IPS-15b (cell line): ENCODE results near the gene RBM33.

Source experiments
- H3K27me3 ChIP-seq: one replicate; pipeline ENCODE4 v1.6.1; 2013; ENCODE audit warnings: low read length; ENCODE audit not compliant: control insufficient read depth, insufficient read depth
- H3K36me3 ChIP-seq: one replicate; pipeline ENCODE4 v1.6.1; 2013; ENCODE audit warnings: low read length; ENCODE audit not compliant: control insufficient read depth, insufficient read depth
- H3K4me1 ChIP-seq: one replicate; pipeline ENCODE4 v1.6.1; 2013; ENCODE audit warnings: mild to moderate bottlenecking, low read length; ENCODE audit not compliant: control insufficient read depth, insufficient read depth
- H3K4me3 ChIP-seq: one replicate; pipeline ENCODE4 v1.5.1; 2013; ENCODE audit warnings: low read depth, low read length
- H3K9ac ChIP-seq: one replicate; pipeline ENCODE4 v1.6.1; 2013; ENCODE audit warnings: low read depth, mild to moderate bottlenecking, low read length
- H3K9me3 ChIP-seq: one replicate; pipeline ENCODE4 v1.6.1; 2013; ENCODE audit warnings: mild to moderate bottlenecking, low read length; ENCODE audit not compliant: control insufficient read depth, insufficient read depth

The RBM33 gene

DNA sequence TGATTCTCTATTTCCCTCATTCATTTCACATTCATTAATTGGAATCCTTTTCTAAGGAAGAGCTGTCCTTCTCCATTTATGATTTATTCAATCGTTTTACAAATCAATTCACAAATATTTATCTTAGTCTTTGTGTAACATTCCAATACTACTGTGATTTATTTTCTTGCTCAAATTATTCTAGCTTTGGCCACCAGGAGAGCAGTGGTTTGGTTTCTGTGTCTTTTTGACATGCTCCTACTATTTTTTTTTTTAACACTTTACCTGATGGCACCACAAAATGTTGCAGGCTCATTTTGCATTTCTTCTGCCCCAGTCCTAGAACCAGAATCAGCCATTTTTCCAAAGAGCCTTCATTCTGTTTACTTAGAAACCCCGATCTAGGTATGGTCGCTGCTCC, 13.3 kb upstream of the RBM33 start:
- no peak overlapping the region for H3K4me3 ChIP-seq
- no peaks in the 10 kb centered on the region for H3K27me3 ChIP-seq
- H3K9me3 ChIP-seq = peaks cover 3% of the 10 kb centered on the region
- no peaks in the 10 kb centered on the region for H3K4me1 ChIP-seq
- H3K9ac ChIP-seq = no peak overlapping the region
- no peaks in the 10 kb centered on the region for H3K36me3 ChIP-seq

DNA sequence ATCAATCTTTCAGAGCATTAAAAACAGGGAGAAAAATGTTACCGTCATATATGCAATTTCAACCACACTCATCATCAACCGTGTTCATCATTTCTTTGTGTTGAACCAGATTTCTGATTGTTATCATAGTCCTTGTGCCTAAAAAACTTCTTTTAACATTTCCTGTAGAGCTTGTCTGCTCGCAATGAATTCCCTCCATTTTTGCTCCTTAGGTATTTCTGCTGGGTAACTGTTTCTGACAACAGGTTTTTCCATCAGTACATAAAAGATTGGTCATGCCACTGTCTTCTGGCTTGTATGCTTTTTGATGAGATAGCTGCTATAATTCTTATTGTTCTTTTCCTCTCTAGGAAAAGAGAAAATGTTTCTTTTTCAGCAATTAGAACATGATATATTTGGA, 8.6 kb upstream of the RBM33 start:
- Histone ChIP-seq H3K4me1 (no peaks in the 10 kb centered on the region), H3K9me3 (peaks cover 22% of the 10 kb centered on the region)

DNA sequence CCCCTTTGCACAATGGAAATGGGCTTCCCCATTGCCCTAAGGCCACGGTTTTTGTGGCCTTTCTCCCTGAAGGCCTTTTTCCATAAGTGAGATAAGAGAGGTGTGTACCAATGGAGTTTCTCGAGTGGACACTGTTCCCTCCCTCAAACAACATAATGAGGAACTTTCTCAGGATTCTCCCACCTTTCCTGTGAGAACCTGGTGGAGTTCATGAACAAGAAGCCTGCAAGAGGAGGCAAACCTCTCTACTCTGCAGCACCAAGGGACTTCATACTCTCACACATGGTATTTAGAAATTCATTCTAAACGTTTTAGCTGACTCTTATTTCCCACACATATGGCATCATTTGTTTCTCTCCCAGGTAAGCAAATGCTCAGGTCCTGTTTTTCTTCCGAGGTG, 7.3 kb upstream of the RBM33 start:
- H3K27me3 ChIP-seq = no peaks in the 10 kb centered on the region
- no peak overlapping the region for H3K9ac ChIP-seq
- peaks cover 22% of the 10 kb centered on the region for H3K9me3 ChIP-seq
- H3K4me3 ChIP-seq = no peak overlapping the region
- no peaks in the 10 kb centered on the region for H3K4me1 ChIP-seq
- no peaks in the 10 kb centered on the region for H3K36me3 ChIP-seq

More for the DNA sequence above, 8.6 kb upstream of the RBM33 start:
- Histone ChIP-seq H3K4me3 (no peak overlapping the region), H3K9ac (no peak overlapping the region), H3K36me3 (no peaks in the 10 kb centered on the region), H3K27me3 (no peaks in the 10 kb centered on the region)

DNA sequence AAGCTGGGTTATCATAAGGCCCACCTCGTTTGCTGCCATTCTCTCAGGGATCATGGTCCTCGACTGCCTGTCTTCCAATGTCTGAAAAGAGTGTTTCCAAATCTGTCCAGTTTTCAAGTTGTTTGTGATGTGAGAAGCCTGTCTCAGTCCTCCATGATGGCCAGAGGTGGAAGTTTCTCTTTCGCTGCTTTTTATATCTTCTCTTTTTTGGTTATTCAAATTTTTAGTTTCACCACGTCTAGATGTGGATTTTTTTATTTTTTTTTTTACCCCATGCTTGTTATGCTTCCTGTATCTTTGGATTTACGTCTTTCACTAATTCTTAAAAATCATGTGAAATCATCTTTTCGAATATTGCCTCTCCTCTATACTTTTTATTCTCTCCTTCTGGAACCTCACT, 6.1 kb upstream of the RBM33 start:
- Histone ChIP-seq H3K36me3 (no peaks in the 10 kb centered on the region), H3K27me3 (no peaks in the 10 kb centered on the region), H3K4me1 (no peaks in the 10 kb centered on the region), H3K9me3 (peaks cover 22% of the 10 kb centered on the region), H3K4me3 (no peak overlapping the region), H3K9ac (no peak overlapping the region)

DNA sequence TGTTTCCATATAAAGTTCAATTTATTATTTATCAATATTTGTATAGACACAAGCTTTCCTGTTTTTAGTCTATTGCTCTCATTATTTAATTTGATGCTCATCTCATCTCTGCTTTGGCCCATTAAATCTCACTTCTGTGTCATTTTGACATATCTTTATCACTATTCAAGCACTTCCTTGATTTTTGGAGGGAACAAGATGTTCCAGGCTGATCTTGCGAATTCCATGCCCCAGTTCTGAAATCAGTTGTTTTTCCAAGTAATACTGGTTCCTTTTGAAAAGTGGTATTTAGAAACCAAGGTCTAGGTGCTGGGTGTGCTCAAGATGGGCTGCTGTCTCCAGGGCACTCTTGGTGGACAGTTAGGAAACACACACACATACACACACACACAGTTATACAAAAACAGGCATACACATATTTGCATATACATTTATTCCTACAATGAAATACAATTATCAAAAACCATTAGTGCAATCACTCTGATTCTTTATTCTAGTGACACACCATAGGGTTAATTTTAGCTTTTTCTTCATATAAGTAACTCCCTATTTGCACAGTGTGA, 4.4 kb upstream of the RBM33 start:
- no peaks in the 10 kb centered on the region for H3K27me3 ChIP-seq
- H3K9ac ChIP-seq = no peak overlapping the region
- H3K4me3 ChIP-seq = no peak overlapping the region
- no peaks in the 10 kb centered on the region for H3K36me3 ChIP-seq
- no peaks in the 10 kb centered on the region for H3K4me1 ChIP-seq
- H3K9me3 ChIP-seq = peaks cover 22% of the 10 kb centered on the region

DNA sequence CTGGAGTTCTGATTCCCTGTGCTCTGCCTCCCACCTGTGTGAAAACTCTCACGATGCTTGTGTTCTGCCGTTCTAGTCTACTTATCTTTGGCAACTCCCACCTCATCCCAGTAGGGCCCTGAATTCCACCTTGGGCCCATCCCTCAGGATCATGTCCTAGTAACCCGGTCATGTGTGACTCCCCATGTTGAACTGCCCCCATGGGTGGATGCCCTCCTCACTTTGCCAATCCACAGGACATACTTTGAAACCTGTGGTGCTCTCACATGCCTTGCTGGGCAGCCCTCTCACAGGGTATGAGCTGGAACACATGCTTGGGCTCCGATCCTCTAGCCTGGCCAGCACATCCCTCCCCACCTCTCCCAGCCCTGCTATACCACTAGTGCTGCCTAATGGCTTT, 3.8 kb upstream of the RBM33 start:
- H3K36me3 ChIP-seq = no peaks in the 10 kb centered on the region

DNA sequence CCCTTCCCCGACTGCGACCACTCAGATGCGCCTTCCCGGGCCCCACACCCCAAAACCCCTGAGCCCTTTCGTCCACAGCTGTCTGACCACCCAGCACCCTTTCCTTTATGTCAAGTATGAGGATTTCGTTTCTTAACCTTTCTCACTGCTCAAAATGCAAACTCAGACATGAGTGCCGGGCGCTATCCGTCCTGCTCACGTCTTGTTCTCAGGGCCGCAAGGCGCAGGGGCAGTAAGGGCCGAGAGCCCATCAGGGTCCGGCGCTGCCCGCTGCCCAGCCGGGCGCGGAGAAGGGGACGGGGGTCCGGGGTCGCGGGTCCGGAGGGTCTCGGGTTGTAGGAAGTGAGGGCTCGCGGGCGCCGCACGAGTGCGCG, 670 bp upstream of the RBM33 start:
- Histone ChIP-seq H3K27me3 (no peaks in the 10 kb centered on the region), H3K36me3 (no peaks in the 10 kb centered on the region), H3K4me1 (no peaks in the 10 kb centered on the region), H3K9me3 (peaks cover 17% of the 10 kb centered on the region), H3K4me3 (peak overlapping the region; percentile 78), H3K9ac (peak overlapping the region; percentile 95)

More for the DNA sequence above, 3.8 kb upstream of the RBM33 start:
- H3K9me3 ChIP-seq = peaks cover 22% of the 10 kb centered on the region
- no peaks in the 10 kb centered on the region for H3K4me1 ChIP-seq
- H3K4me3 ChIP-seq = no peak overlapping the region
- H3K27me3 ChIP-seq = no peaks in the 10 kb centered on the region
- no peak overlapping the region for H3K9ac ChIP-seq

DNA sequence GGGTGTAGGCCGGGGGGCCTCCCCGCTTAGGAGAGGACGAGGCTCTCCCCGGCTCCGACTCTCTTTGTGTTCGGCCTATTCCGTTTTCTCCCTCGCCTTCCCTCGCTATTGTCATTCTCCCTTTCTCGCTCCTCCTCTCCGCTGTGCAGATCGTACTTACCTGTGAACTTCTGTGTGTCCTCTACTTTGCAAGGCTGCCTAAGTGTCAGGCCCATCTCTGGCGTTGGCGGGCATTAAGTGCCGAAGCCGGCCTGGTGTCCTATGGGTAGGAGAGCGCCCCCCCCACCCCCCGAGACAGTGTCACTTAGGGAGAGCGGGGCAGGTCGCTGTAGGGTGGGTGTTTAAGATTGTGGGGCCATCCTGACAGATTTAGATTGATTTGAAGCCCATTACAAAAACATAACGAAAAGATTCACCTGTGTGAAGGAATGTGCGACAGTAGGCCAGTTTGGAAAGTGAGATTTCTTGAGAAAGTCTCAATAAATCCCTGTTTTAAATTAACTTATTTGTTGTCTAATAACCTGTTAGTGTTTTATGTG, 579 bp downstream of the RBM33 start:
- Histone ChIP-seq H3K9ac (peak overlapping the region; percentile 95), H3K36me3 (no peaks in the 10 kb centered on the region)

DNA sequence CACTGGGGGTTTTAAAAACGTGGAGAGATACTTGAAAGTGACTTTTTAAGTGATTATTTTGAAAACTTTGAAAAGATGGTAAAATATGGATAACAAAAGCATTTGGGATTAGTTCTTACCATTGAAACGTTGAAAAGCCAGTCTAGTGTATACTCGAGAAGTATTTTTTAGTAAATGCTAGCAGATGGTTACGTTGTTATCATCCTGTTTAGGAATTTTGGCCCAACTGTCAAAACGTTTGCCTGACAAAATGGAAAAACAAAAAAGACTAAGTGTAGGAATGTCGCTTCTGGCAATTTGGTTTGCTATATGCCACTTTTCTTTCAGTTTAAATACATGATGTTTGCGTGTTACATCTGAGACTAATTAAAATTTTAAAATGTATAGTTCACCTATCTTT, 1.2 kb downstream of the RBM33 start:
- Histone ChIP-seq H3K9me3 (peaks cover 1% of the 10 kb centered on the region), H3K36me3 (no peaks in the 10 kb centered on the region), H3K4me3 (peak overlapping the region; percentile 78), H3K9ac (no peak overlapping the region), H3K27me3 (no peaks in the 10 kb centered on the region), H3K4me1 (no peaks in the 10 kb centered on the region)

More for the DNA sequence above, 579 bp downstream of the RBM33 start:
- H3K9me3 ChIP-seq = peaks cover 6% of the 10 kb centered on the region
- H3K4me3 ChIP-seq = peak overlapping the region; percentile 78
- H3K4me1 ChIP-seq = no peaks in the 10 kb centered on the region
- H3K27me3 ChIP-seq = no peaks in the 10 kb centered on the region

DNA sequence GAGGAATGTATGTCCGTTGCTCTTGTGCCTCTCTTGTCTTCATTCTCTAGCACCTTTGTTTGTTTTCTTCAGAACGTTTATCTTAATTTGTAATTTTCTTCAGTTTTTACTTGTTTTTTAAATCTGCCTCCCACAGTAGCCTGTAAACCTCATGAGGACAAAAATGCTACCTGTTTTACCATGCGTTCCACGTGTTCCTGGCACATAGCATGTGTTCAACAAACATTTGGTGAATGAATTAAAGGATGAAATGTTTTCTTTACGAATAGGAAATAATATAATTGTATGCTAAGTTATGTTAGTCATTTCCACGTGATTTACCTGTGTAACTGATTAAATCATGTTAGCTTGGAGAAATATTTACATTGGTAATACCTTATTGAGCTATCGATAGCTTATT, 2.2 kb downstream of the RBM33 start:
- H3K9ac ChIP-seq = no peak overlapping the region
- no peak overlapping the region for H3K4me3 ChIP-seq
- H3K36me3 ChIP-seq = no peaks in the 10 kb centered on the region
- no peaks in the 10 kb centered on the region for H3K27me3 ChIP-seq
- no peaks in the 10 kb centered on the region for H3K4me1 ChIP-seq
- no peaks in the 10 kb centered on the region for H3K9me3 ChIP-seq

DNA sequence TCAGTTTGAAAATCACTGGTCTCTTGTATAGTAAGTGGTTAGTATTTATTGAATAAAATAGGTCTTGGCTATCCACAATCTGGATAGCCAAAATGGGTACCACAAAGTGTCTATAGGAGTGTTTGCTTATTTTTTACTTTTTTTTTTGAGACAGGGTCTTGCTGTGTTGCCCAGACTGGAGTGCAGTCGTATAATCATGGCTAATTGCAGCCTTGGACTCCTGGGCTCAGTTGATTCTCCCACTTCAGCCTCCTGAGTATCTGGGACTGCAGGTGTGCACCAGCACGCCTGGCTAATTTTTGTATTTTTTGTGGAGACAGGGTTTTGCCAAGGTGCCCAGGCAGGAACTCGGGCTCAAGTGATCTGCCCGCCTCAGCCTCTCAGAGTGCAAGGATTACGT, 2.8 kb downstream of the RBM33 start:
- Histone ChIP-seq H3K4me3 (no peak overlapping the region), H3K9ac (no peak overlapping the region), H3K27me3 (no peaks in the 10 kb centered on the region), H3K4me1 (no peaks in the 10 kb centered on the region), H3K36me3 (no peaks in the 10 kb centered on the region), H3K9me3 (no peaks in the 10 kb centered on the region)

DNA sequence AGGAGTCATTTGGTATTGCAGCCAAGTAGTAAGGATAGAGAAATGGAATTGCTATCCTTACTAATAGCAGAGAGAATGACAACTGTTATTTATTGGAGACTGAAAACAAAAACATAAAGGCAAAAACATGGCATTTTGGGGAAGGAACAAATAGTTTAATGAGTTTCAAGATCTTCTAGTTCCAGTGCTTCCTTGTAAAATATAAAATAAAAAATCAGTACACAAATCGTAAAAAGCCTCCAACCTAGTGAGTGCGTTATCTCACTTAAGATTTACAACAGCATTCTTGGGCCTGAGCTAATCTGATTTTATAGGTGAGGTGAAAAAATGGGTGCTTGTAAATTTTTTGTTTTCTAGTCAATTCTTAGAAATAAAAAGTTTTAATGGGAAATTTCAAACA, 3.3 kb downstream of the RBM33 start:
- Histone ChIP-seq H3K9me3 (no peaks in the 10 kb centered on the region), H3K27me3 (no peaks in the 10 kb centered on the region), H3K9ac (no peak overlapping the region), H3K36me3 (no peaks in the 10 kb centered on the region), H3K4me3 (no peak overlapping the region), H3K4me1 (no peaks in the 10 kb centered on the region)
